Measurements from ENCODE around the gene VPS37C.

VPS37C gene

GRCh38 chr11:61123775-61124571, 37.3 kb downstream of the VPS37C start:
- Mint-ChIP-seq H3K27ac (peak overlapping the region; percentile 51), H3K4me1 (ENCODE audit: low read depth) (peaks cover 34% of the 10 kb centered on the region), H3K9me3 (no peaks in the 10 kb centered on the region), H3K4me3 (no peak overlapping the region), H3K27me3 (no peaks in the 10 kb centered on the region), H3K36me3 (ENCODE audit: low read depth) (peaks cover 77% of the 10 kb centered on the region)

- Mint-ChIP-seq H3K27ac (no peak overlapping the region), H3K9me3 (no peaks in the 10 kb centered on the region), H3K4me3 (no peak overlapping the region), H3K36me3 (ENCODE audit: low read depth) (peaks cover 81% of the 10 kb centered on the region), H3K27me3 (no peaks in the 10 kb centered on the region), H3K4me1 (ENCODE audit: low read depth) (peaks cover 35% of the 10 kb centered on the region)
Observed at GRCh38 chr11:61122761-61123160, 38.5 kb downstream of the VPS37C start.

- H3K4me1 Mint-ChIP-seq (ENCODE audit: low read depth), result peaks cover 37% of the 10 kb centered on the region
- H3K36me3 Mint-ChIP-seq (ENCODE audit: low read depth), result peaks cover 78% of the 10 kb centered on the region
- H3K27me3 Mint-ChIP-seq, result no peaks in the 10 kb centered on the region
- no peak overlapping the region for H3K4me3 Mint-ChIP-seq
- H3K9me3 Mint-ChIP-seq, result no peaks in the 10 kb centered on the region
- H3K27ac Mint-ChIP-seq, result peak overlapping the region; percentile 7
Observed at GRCh38 chr11:61121917-61122316, 39.3 kb downstream of the VPS37C start.

GRCh38 chr11:61121192-61121831, 39.9 kb downstream of the VPS37C start:
- Mint-ChIP-seq H3K36me3 (ENCODE audit: low read depth) (peaks cover 78% of the 10 kb centered on the region), H3K9me3 (peaks cover 4% of the 10 kb centered on the region), H3K4me1 (ENCODE audit: low read depth) (peaks cover 44% of the 10 kb centered on the region), H3K27ac (peak overlapping the region; percentile 74), H3K4me3 (no peak overlapping the region), H3K27me3 (no peaks in the 10 kb centered on the region)

GRCh38 chr11:61120706-61121191, 40.5 kb downstream of the VPS37C start:
- no peak overlapping the region for H3K4me3 Mint-ChIP-seq
- peaks cover 78% of the 10 kb centered on the region for H3K36me3 Mint-ChIP-seq (ENCODE audit: low read depth)
- no peaks in the 10 kb centered on the region for H3K27me3 Mint-ChIP-seq
- H3K4me1 Mint-ChIP-seq (ENCODE audit: low read depth), result peaks cover 49% of the 10 kb centered on the region
- H3K9me3 Mint-ChIP-seq, result peaks cover 4% of the 10 kb centered on the region
- H3K27ac Mint-ChIP-seq, result peak overlapping the region; percentile 74

- H3K36me3 Mint-ChIP-seq (ENCODE audit: low read depth), result peaks cover 81% of the 10 kb centered on the region
- H3K9me3 Mint-ChIP-seq, result peaks cover 4% of the 10 kb centered on the region
- peaks cover 55% of the 10 kb centered on the region for H3K4me1 Mint-ChIP-seq (ENCODE audit: low read depth)
- no peaks in the 10 kb centered on the region for H3K27me3 Mint-ChIP-seq
- H3K4me3 Mint-ChIP-seq, result peak overlapping the region; percentile 66
- H3K27ac Mint-ChIP-seq, result peak overlapping the region; percentile 78
Observed at GRCh38 chr11:61120099-61120705, 41.0 kb downstream of the VPS37C start.

GRCh38 chr11:61119571-61119970, 41.7 kb downstream of the VPS37C start:
- Mint-ChIP-seq H3K4me1 (ENCODE audit: low read depth) (peaks cover 61% of the 10 kb centered on the region), H3K27ac (peak overlapping the region; percentile 78), H3K36me3 (ENCODE audit: low read depth) (peaks cover 87% of the 10 kb centered on the region), H3K4me3 (peak overlapping the region; percentile 66), H3K27me3 (no peaks in the 10 kb centered on the region), H3K9me3 (peaks cover 4% of the 10 kb centered on the region)

- Mint-ChIP-seq H3K9me3 (peaks cover 4% of the 10 kb centered on the region), H3K27me3 (no peaks in the 10 kb centered on the region), H3K27ac (peak overlapping the region; percentile 78), H3K36me3 (ENCODE audit: low read depth) (peaks cover 87% of the 10 kb centered on the region), H3K4me1 (ENCODE audit: low read depth) (peaks cover 66% of the 10 kb centered on the region), H3K4me3 (peak overlapping the region; percentile 66)
Observed at GRCh38 chr11:61119055-61119454, 42.2 kb downstream of the VPS37C start.

- Mint-ChIP-seq H3K36me3 (ENCODE audit: low read depth) (peaks cover 89% of the 10 kb centered on the region), H3K27ac (peak overlapping the region; percentile 59), H3K27me3 (no peaks in the 10 kb centered on the region), H3K9me3 (peaks cover 4% of the 10 kb centered on the region), H3K4me3 (no peak overlapping the region), H3K4me1 (ENCODE audit: low read depth) (peaks cover 73% of the 10 kb centered on the region)
Observed at GRCh38 chr11:61118406-61118805, 42.8 kb downstream of the VPS37C start.

- peak overlapping the region; percentile 40 for H3K27ac Mint-ChIP-seq
- H3K27me3 Mint-ChIP-seq, result no peaks in the 10 kb centered on the region
- H3K9me3 Mint-ChIP-seq, result peaks cover 4% of the 10 kb centered on the region
- peaks cover 89% of the 10 kb centered on the region for H3K36me3 Mint-ChIP-seq (ENCODE audit: low read depth)
- H3K4me3 Mint-ChIP-seq, result no peak overlapping the region
- H3K4me1 Mint-ChIP-seq (ENCODE audit: low read depth), result peaks cover 77% of the 10 kb centered on the region
Observed at GRCh38 chr11:61118004-61118403, 43.2 kb downstream of the VPS37C start.

GRCh38 chr11:61117168-61117520, 44.1 kb downstream of the VPS37C start:
- Mint-ChIP-seq H3K4me3 (no peak overlapping the region), H3K4me1 (ENCODE audit: low read depth) (peaks cover 85% of the 10 kb centered on the region), H3K27ac (peak overlapping the region; percentile 97), H3K36me3 (ENCODE audit: low read depth) (peaks cover 89% of the 10 kb centered on the region), H3K27me3 (no peaks in the 10 kb centered on the region), H3K9me3 (peaks cover 4% of the 10 kb centered on the region)

GRCh38 chr11:61116426-61117167, 44.6 kb downstream of the VPS37C start:
- peak overlapping the region; percentile 97 for H3K27ac Mint-ChIP-seq
- H3K27me3 Mint-ChIP-seq, result no peaks in the 10 kb centered on the region
- H3K4me1 Mint-ChIP-seq (ENCODE audit: low read depth), result peaks cover 91% of the 10 kb centered on the region
- peaks cover 89% of the 10 kb centered on the region for H3K36me3 Mint-ChIP-seq (ENCODE audit: low read depth)
- H3K9me3 Mint-ChIP-seq, result peaks cover 4% of the 10 kb centered on the region
- peak overlapping the region; percentile 49 for H3K4me3 Mint-ChIP-seq

- Mint-ChIP-seq H3K27ac (peak overlapping the region; percentile 59), H3K4me3 (peak overlapping the region; percentile 39), H3K9me3 (peaks cover 4% of the 10 kb centered on the region)
Observed at GRCh38 chr11:61115498-61116224, 45.6 kb downstream of the VPS37C start.

GRCh38 chr11:61114913-61115312, 46.3 kb downstream of the VPS37C start:
- peaks cover 4% of the 10 kb centered on the region for H3K9me3 Mint-ChIP-seq
- H3K27ac Mint-ChIP-seq, result peak overlapping the region; percentile 59
- no peaks in the 10 kb centered on the region for H3K27me3 Mint-ChIP-seq
- H3K4me1 Mint-ChIP-seq (ENCODE audit: low read depth), result peaks cover 95% of the 10 kb centered on the region
- peaks cover 88% of the 10 kb centered on the region for H3K36me3 Mint-ChIP-seq (ENCODE audit: low read depth)
- peak overlapping the region; percentile 39 for H3K4me3 Mint-ChIP-seq

More at GRCh38 chr11:61115498-61116224, 45.6 kb downstream of the VPS37C start:
- H3K27me3 Mint-ChIP-seq, result no peaks in the 10 kb centered on the region
- H3K4me1 Mint-ChIP-seq (ENCODE audit: low read depth), result peaks cover 93% of the 10 kb centered on the region
- peaks cover 88% of the 10 kb centered on the region for H3K36me3 Mint-ChIP-seq (ENCODE audit: low read depth)
